ENCODE results near the gene GRSF1.

GRCh38 chr4:70802928-70803580 is 36.6 kb downstream of the GRSF1 start:
- TF ChIP-seq, protein P1, sequence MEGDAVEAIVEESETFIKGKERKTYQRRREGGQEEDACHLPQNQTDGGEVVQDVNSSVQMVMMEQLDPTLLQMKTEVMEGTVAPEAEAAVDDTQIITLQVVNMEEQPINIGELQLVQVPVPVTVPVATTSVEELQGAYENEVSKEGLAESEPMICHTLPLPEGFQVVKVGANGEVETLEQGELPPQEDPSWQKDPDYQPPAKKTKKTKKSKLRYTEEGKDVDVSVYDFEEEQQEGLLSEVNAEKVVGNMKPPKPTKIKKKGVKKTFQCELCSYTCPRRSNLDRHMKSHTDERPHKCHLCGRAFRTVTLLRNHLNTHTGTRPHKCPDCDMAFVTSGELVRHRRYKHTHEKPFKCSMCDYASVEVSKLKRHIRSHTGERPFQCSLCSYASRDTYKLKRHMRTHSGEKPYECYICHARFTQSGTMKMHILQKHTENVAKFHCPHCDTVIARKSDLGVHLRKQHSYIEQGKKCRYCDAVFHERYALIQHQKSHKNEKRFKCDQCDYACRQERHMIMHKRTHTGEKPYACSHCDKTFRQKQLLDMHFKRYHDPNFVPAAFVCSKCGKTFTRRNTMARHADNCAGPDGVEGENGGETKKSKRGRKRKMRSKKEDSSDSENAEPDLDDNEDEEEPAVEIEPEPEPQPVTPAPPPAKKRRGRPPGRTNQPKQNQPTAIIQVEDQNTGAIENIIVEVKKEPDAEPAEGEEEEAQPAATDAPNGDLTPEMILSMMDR (IDR thresholded peaks at IDR 0.05) = no peak
- no peak for TF ChIP-seq POLR2A (IDR thresholded peaks at IDR 0.05)
